ENCODE measurements around the gene RBM46. TPM values are rescaled to one million over a fixed set of nuclear protein-coding genes. Genes with fewer than 3 reads are reported as not detected.

Gene RBM46
- total RNA-seq, 4 donors from 2014 or later, result 0.39 TPM; not detected in 3

- peaks cover 0 to 17% (median 0%) of the 10 kb centered on the region in 4 donors for H3K9me3 ChIP-seq
- TF ChIP-seq CTCF (IDR thresholded peaks at IDR 0.05), result no peak
- TF ChIP-seq POLR2A (IDR thresholded peaks at IDR 0.05), result no peak
- TF ChIP-seq EP300 (IDR thresholded peaks at IDR 0.05), result no peak
- DNase-seq (ENCODE audit: low spot score in 2 of 2), result no peak
- 36 to 41% methylated on average over 3 of the region's 3 CpGs for WGBS, 2 donors
- no peaks in the 10 kb centered on the region for H3K27me3 ChIP-seq
- H3K4me1 ChIP-seq, result no peaks in the 10 kb centered on the region
- no peaks in the 10 kb centered on the region for H3K36me3 ChIP-seq
- no peak overlapping the region for H3K27ac ChIP-seq
- H3K4me3 ChIP-seq, result no peak overlapping the region
These were observed 55.0 kb downstream of the RBM46 start for GRCh38 chr4:154836030-154836429.

- TF ChIP-seq CTCF (IDR thresholded peaks at IDR 0.05) (no peak), POLR2A (IDR thresholded peaks at IDR 0.05) (no peak), EP300 (IDR thresholded peaks at IDR 0.05) (no peak)
- no peak overlapping the region for H3K4me3 ChIP-seq
- no peak for DNase-seq (ENCODE audit: low spot score in 2 of 2)
- no peak overlapping the region for H3K27ac ChIP-seq
- no peaks in the 10 kb centered on the region for H3K4me1 ChIP-seq
- peaks cover 0 to 17% (median 0%) of the 10 kb centered on the region in 4 donors for H3K9me3 ChIP-seq
- WGBS, 2 donors, result 20 to 23% methylated on average over 3 of the region's 3 CpGs
- no peaks in the 10 kb centered on the region for H3K36me3 ChIP-seq
- H3K27me3 ChIP-seq, result no peaks in the 10 kb centered on the region
These were observed 55.4 kb downstream of the RBM46 start for GRCh38 chr4:154836513-154836912.

- TF ChIP-seq POLR2A (IDR thresholded peaks at IDR 0.05), result no peak
- TF ChIP-seq CTCF (IDR thresholded peaks at IDR 0.05), result no peak
- TF ChIP-seq EP300 (IDR thresholded peaks at IDR 0.05), result no peak
- DNase-seq (ENCODE audit: low spot score in 2 of 2), result no peak
- Histone ChIP-seq H3K27me3 (no peaks in the 10 kb centered on the region), H3K36me3 (no peaks in the 10 kb centered on the region), H3K4me1 (no peaks in the 10 kb centered on the region), H3K27ac (no peak overlapping the region), H3K9me3 (peaks cover 0 to 6% (median 0%) of the 10 kb centered on the region in 4 donors), H3K4me3 (no peak overlapping the region)
- 91 to 96% methylated on average over 3 of the region's 3 CpGs for WGBS, 2 donors
These were observed 57.1 kb downstream of the RBM46 start for GRCh38 chr4:154838155-154838554.

GRCh38 chr4:154838694-154839093 lies 57.6 kb downstream of the RBM46 start:
- H3K27ac ChIP-seq, result no peak overlapping the region
- TF ChIP-seq EP300 (IDR thresholded peaks at IDR 0.05) (no peak), POLR2A (IDR thresholded peaks at IDR 0.05) (no peak), CTCF (IDR thresholded peaks at IDR 0.05) (no peak)
- H3K9me3 ChIP-seq, result peaks cover 0 to under 1% (median 0%) of the 10 kb centered on the region in 4 donors
- DNase-seq (ENCODE audit: low spot score in 2 of 2), result no peak
- no peak overlapping the region for H3K4me3 ChIP-seq
- H3K27me3 ChIP-seq, result no peaks in the 10 kb centered on the region
- 76 to 86% methylated on average over 8 of the region's 8 CpGs for WGBS, 2 donors
- no peaks in the 10 kb centered on the region for H3K4me1 ChIP-seq
- no peaks in the 10 kb centered on the region for H3K36me3 ChIP-seq

GRCh38 chr4:154854362-154854761 lies 73.3 kb downstream of the RBM46 start:
- TF ChIP-seq EP300 (IDR thresholded peaks at IDR 0.05) (no peak), POLR2A (IDR thresholded peaks at IDR 0.05) (no peak), CTCF (IDR thresholded peaks at IDR 0.05) (no peak)

More at GRCh38 chr4:154854362-154854761, 73.3 kb downstream of the RBM46 start:
- Histone ChIP-seq H3K36me3 (no peaks in the 10 kb centered on the region), H3K4me1 (no peaks in the 10 kb centered on the region), H3K27me3 (no peaks in the 10 kb centered on the region), H3K4me3 (no peak overlapping the region), H3K27ac (no peak overlapping the region), H3K9me3 (peaks cover 0 to 12% (median 0%) of the 10 kb centered on the region in 4 donors)
- WGBS, 2 donors, result 56 to 68% methylated on average over 2 of the region's 2 CpGs
- DNase-seq (ENCODE audit: low spot score in 2 of 2), result no peak
